GM12891 (cell line): ENCODE data around the gene CD320.

Experiments
- DNase-seq: peaks from one replicate; pipeline ENCODE4 v3.0.0; 2011; ENCODE audit warnings: low spot score; ENCODE audit not compliant: insufficient read length
- FAIRE-seq: peaks from 2 replicates; lab custom pipeline; 2011; peaks lifted over from hg19 to GRCh38; lab: Jason Lieb, UNC
- PAX5 ChIP-seq: IDR thresholded peaks from 2 replicates; pipeline ENCODE4 v1.6.1; 2011; ENCODE audit warnings: low read length, moderate library complexity, mild to moderate bottlenecking; ENCODE audit not compliant: insufficient read depth, severe bottlenecking
- POLR2A ChIP-seq: IDR thresholded peaks from 2 replicates; pipeline ENCODE4 v1.6.1; 2011; ENCODE audit warnings: low read depth, low read length, control low read depth
- POLR2AphosphoS5 ChIP-seq: IDR thresholded peaks from 2 replicates; pipeline ENCODE4 v1.6.1; 2011; ENCODE audit warnings: low read depth, low read length, control low read depth
- POU2F2 ChIP-seq: IDR thresholded peaks from 2 replicates; pipeline ENCODE4 v1.6.1; 2011; ENCODE audit warnings: low read depth, mild to moderate bottlenecking, control low read depth, low read length, moderate library complexity
- SPI1 ChIP-seq: IDR thresholded peaks from 2 replicates; pipeline ENCODE4 v1.6.1; 2011; ENCODE audit warnings: low read depth, low read length, control low read depth
- TAF1 ChIP-seq: IDR thresholded peaks from 2 replicates; pipeline ENCODE4 v1.6.1; 2011; ENCODE audit warnings: low read depth, low read length, control low read depth

The CD320 gene

GRCh38 chr19:8252922-8253589 lies 55.1 kb downstream of the CD320 start:
- TF ChIP-seq SPI1 (no peak), POU2F2 (peak; percentile 41; the same call in 1 of the 2 replicates), POLR2A (no peak), PAX5 (no peak), TAF1 (no peak), POLR2AphosphoS5 (no peak)
- peak; percentile 98 for FAIRE-seq
- DNase-seq: peak; percentile 92
